Stimulated activated naive CD8-positive, alpha-beta T cell treated with anti-CD3 and anti-CD28 coated beads, Interleukin-15, amount 100 ng/mL, for 72 hours (primary cell): ENCODE measurements around the gene ISG20L2.
A peak's percentile ranks its signal among the peaks of the same experiment; 100 is the strongest.

Experiments used
- ATAC-seq: fragments of 150-1000 bp; cut with Tn5 transposase; 2 replicates; pipeline ENCODE4 v1.10.0; 2021; ENCODE audit warnings: mild to moderate bottlenecking, moderate library complexity
- DNase-seq, 2 donors: peaks; one replicate each; pipeline ENCODE4 v3.0.0; 2021 to 2022
- H3K27ac Mint-ChIP-seq, 2 donors: one replicate each; pipeline ENCODE4 v1.8.0; 2022; ENCODE audit warnings: mild to moderate bottlenecking in 2 of 2, mixed read lengths in 2 of 2, moderate library complexity in 2 of 2
- H3K27me3 Mint-ChIP-seq: one replicate; pipeline ENCODE4 v1.8.0; 2022; ENCODE audit warnings: mixed read lengths
- H3K4me1 Mint-ChIP-seq: one replicate; pipeline ENCODE4 v1.8.0; 2022; ENCODE audit warnings: mild to moderate bottlenecking, mixed read lengths
- H3K4me3 Mint-ChIP-seq, 2 donors: one replicate each; pipeline ENCODE4 v1.8.0; 2022; ENCODE audit warnings: mild to moderate bottlenecking in 2 of 2, mixed read lengths in 2 of 2, moderate library complexity in 1 of 2
- H3K9me3 Mint-ChIP-seq, 2 donors: one replicate each; pipeline ENCODE4 v1.8.0; 2022; ENCODE audit warnings: mixed read lengths in 2 of 2

The ISG20L2 gene

DNA sequence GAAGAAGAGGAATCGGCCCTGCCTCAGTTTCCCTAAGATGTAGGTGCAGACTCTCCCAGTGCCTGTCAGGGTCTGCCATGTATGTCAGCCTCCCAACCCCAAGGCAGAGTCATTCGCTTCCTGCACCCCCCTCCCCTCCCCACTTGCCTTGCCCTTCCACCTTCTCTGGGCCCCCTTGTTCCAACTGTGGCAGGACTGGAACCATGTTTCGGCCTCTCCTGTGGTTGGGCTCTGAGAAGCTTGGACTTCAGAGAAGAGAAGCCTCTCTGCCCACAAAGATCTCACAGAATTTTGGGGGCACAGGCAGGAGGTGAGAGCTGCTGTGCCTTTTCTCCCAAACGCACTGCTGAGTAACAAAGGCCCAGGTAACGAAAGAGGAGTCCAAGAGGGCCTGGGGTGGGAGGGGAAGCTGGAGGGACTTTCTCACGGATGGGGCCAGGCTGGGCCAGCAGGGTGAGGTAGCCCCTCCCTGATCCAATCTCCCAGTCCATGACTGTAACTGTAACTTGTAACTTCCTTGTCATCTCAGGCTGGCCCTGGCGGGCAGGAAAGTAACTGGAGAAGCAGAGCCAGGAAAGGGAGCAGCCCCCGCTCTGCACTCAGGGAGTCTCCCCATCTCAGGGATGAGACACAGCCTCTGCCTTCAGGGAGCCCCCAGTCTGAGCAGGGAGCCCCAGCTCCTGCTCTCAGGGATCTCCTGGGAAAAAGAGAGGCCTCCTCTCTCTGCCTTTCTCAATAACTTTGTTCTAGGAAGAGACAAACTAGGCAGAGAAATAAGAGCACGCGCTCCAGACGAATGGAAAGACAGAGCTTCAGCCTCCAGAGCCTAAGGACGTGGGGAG, 34.5 kb downstream of the ISG20L2 start:
- H3K4me1 Mint-ChIP-seq, result peaks cover 34% of the 10 kb centered on the region
- no peak overlapping the region for H3K4me3 Mint-ChIP-seq
- H3K27ac Mint-ChIP-seq, result no peak overlapping the region
- peaks cover 77% of the 10 kb centered on the region for H3K27me3 Mint-ChIP-seq
- no peak for DNase-seq
- ATAC-seq, result no peak
- no peaks in the 10 kb centered on the region for H3K9me3 Mint-ChIP-seq

GRCh38 chr1:156692925-156693847, 35.4 kb downstream of the ISG20L2 start:
- no peak for ATAC-seq
- Mint-ChIP-seq H3K4me3 (no peak overlapping the region), H3K4me1 (peaks cover 36% of the 10 kb centered on the region), H3K27me3 (peaks cover 76% of the 10 kb centered on the region), H3K9me3 (no peaks in the 10 kb centered on the region), H3K27ac (peak overlapping the region in 1 of 2 donors; percentile 52)
- no peak for DNase-seq

GRCh38 chr1:156692441-156692924, 36.1 kb downstream of the ISG20L2 start:
- Mint-ChIP-seq H3K4me1 (peaks cover 36% of the 10 kb centered on the region), H3K4me3 (no peak overlapping the region), H3K27me3 (peaks cover 76% of the 10 kb centered on the region), H3K9me3 (no peaks in the 10 kb centered on the region), H3K27ac (peak overlapping the region in 1 of 2 donors; percentile 23)
- no peak for DNase-seq
- ATAC-seq, result no peak

- DNase-seq, result no peak
- peaks cover 36% of the 10 kb centered on the region for H3K4me1 Mint-ChIP-seq
- H3K27ac Mint-ChIP-seq, result peak overlapping the region in 1 of 2 donors; percentile 57
- ATAC-seq, result no peak
- H3K9me3 Mint-ChIP-seq, result no peaks in the 10 kb centered on the region
- no peak overlapping the region for H3K4me3 Mint-ChIP-seq
- H3K27me3 Mint-ChIP-seq, result peaks cover 69% of the 10 kb centered on the region
Observed at GRCh38 chr1:156691665-156692440, 36.7 kb downstream of the ISG20L2 start.

DNA sequence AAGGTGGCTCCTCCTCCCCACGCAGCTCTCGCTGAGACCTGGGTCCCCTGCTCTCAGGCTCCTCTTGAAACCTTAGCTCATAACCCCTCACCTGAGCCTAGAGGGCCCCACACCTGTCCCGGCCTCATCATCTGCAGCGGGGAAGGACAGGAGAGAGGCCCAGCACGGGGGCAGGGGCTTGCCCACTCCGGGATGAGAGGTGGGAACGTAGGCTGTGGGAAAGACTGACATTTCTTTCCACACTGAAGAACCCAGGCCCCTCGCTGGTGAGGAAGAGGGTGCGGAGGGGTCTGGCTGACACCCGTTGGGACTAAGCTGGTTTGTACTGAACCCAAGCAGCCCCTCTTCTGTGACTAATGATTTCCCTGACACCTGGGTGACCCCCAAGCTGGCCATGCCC, 37.4 kb downstream of the ISG20L2 start:
- peaks cover 67% of the 10 kb centered on the region for H3K27me3 Mint-ChIP-seq
- H3K27ac Mint-ChIP-seq, result no peak overlapping the region
- H3K4me3 Mint-ChIP-seq, result no peak overlapping the region

GRCh38 chr1:156690675-156691036, 37.9 kb downstream of the ISG20L2 start:
- H3K27ac Mint-ChIP-seq, result no peak overlapping the region
- peaks cover 67% of the 10 kb centered on the region for H3K27me3 Mint-ChIP-seq
- H3K9me3 Mint-ChIP-seq, result no peaks in the 10 kb centered on the region

More for the DNA sequence above, 37.4 kb downstream of the ISG20L2 start:
- Mint-ChIP-seq H3K9me3 (no peaks in the 10 kb centered on the region), H3K4me1 (peaks cover 36% of the 10 kb centered on the region)
- no peak for ATAC-seq
- no peak for DNase-seq

GRCh38 chr1:156689953-156690674, 38.5 kb downstream of the ISG20L2 start:
- ATAC-seq (no peak), DNase-seq (no peak)
- Mint-ChIP-seq H3K4me1 (peaks cover 36% of the 10 kb centered on the region), H3K27ac (no peak overlapping the region), H3K27me3 (peaks cover 67% of the 10 kb centered on the region), H3K9me3 (no peaks in the 10 kb centered on the region), H3K4me3 (no peak overlapping the region)

More at GRCh38 chr1:156690675-156691036, 37.9 kb downstream of the ISG20L2 start:
- H3K4me3 Mint-ChIP-seq, result no peak overlapping the region
- H3K4me1 Mint-ChIP-seq, result peaks cover 36% of the 10 kb centered on the region
- no peak for DNase-seq
- no peak for ATAC-seq

GRCh38 chr1:156689035-156689952, 39.3 kb downstream of the ISG20L2 start:
- H3K9me3 Mint-ChIP-seq, result no peaks in the 10 kb centered on the region
- H3K4me3 Mint-ChIP-seq, result peak overlapping the region; percentile 48 to 74
- ATAC-seq (peak; percentile 96), DNase-seq (peak; percentile 80)
- H3K4me1 Mint-ChIP-seq, result peaks cover 42% of the 10 kb centered on the region
- H3K27ac Mint-ChIP-seq, result peak overlapping the region in 1 of 2 donors; percentile 86
- peaks cover 69% of the 10 kb centered on the region for H3K27me3 Mint-ChIP-seq

- peak in 1 of 2 donors; percentile 64 for DNase-seq
Observed at GRCh38 chr1:156684227-156684782, 44.3 kb downstream of the ISG20L2 start.

GRCh38 chr1:156682166-156682890, 46.2 kb downstream of the ISG20L2 start:
- Mint-ChIP-seq H3K4me1 (peaks cover 32% of the 10 kb centered on the region), H3K27me3 (peaks cover 67% of the 10 kb centered on the region)

More at GRCh38 chr1:156684227-156684782, 44.3 kb downstream of the ISG20L2 start:
- ATAC-seq, result peak; percentile 89
- H3K4me3 Mint-ChIP-seq, result no peak overlapping the region
- H3K27me3 Mint-ChIP-seq, result peaks cover 58% of the 10 kb centered on the region
- peaks cover 24% of the 10 kb centered on the region for H3K4me1 Mint-ChIP-seq
- no peak overlapping the region for H3K27ac Mint-ChIP-seq
- no peaks in the 10 kb centered on the region for H3K9me3 Mint-ChIP-seq

GRCh38 chr1:156681196-156681960, 47.2 kb downstream of the ISG20L2 start:
- H3K4me1 Mint-ChIP-seq, result peaks cover 38% of the 10 kb centered on the region
- no peak overlapping the region for H3K4me3 Mint-ChIP-seq
- no peak for ATAC-seq
- H3K9me3 Mint-ChIP-seq, result no peaks in the 10 kb centered on the region
- no peak for DNase-seq
- H3K27me3 Mint-ChIP-seq, result peaks cover 74% of the 10 kb centered on the region
- no peak overlapping the region for H3K27ac Mint-ChIP-seq

More at GRCh38 chr1:156682166-156682890, 46.2 kb downstream of the ISG20L2 start:
- Mint-ChIP-seq H3K9me3 (no peaks in the 10 kb centered on the region), H3K27ac (peak overlapping the region; percentile 35 to 49), H3K4me3 (no peak overlapping the region)
- no peak for DNase-seq
- no peak for ATAC-seq

DNA sequence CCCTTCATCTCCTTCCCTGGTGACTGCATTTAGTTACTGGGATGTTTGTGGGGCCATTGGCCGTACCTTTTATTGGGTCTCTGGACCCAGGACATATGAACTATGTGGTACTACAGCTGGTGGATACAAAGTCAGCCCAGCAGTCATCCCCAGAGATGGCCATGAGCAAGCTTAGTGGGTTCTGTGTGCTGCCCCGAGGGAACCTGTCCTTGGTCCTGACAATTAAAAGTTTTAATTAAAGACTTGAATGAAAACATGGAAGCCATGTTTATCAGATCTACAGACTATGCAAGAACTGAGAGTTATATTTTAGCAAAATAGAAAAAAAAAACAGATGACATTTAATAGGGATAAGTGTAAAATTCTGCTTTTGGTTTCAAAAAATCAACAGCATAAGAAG, 48.5 kb downstream of the ISG20L2 start:
- DNase-seq (no peak), ATAC-seq (no peak)
- no peak overlapping the region for H3K4me3 Mint-ChIP-seq
- H3K9me3 Mint-ChIP-seq, result no peaks in the 10 kb centered on the region
- no peak overlapping the region for H3K27ac Mint-ChIP-seq
- H3K27me3 Mint-ChIP-seq, result peaks cover 87% of the 10 kb centered on the region
- H3K4me1 Mint-ChIP-seq, result peaks cover 38% of the 10 kb centered on the region
